Breast epithelium (tissue), 3 donors: ENCODE measurements around the gene SPATA7.

Source experiments
- POLR2A ChIP-seq: fragments of 450-650 bp; IDR thresholded peaks from one replicate; pipeline ENCODE4 v1.6.1; 2016; ENCODE audit warnings: antibody characterized with exemption, mild to moderate bottlenecking, moderate library complexity
- TF ChIP-seq, protein P1 (sequence below), 3 donors: fragments of 450-650 bp; IDR thresholded peaks; one replicate each; pipeline ENCODE4 v1.5.1; 2016 to 2017; ENCODE audit warnings: antibody characterized with exemption in 3 of 3, mild to moderate bottlenecking in 3 of 3, moderate library complexity in 3 of 3

GRCh38 chr14:88354358-88354757 lies 31.1 kb upstream of the SPATA7 start:
- TF ChIP-seq, protein P1, sequence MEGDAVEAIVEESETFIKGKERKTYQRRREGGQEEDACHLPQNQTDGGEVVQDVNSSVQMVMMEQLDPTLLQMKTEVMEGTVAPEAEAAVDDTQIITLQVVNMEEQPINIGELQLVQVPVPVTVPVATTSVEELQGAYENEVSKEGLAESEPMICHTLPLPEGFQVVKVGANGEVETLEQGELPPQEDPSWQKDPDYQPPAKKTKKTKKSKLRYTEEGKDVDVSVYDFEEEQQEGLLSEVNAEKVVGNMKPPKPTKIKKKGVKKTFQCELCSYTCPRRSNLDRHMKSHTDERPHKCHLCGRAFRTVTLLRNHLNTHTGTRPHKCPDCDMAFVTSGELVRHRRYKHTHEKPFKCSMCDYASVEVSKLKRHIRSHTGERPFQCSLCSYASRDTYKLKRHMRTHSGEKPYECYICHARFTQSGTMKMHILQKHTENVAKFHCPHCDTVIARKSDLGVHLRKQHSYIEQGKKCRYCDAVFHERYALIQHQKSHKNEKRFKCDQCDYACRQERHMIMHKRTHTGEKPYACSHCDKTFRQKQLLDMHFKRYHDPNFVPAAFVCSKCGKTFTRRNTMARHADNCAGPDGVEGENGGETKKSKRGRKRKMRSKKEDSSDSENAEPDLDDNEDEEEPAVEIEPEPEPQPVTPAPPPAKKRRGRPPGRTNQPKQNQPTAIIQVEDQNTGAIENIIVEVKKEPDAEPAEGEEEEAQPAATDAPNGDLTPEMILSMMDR (IDR thresholded peaks at IDR 0.05), result no peak
- TF ChIP-seq POLR2A, result no peak
